ENCODE measurements around the gene EPHB1.
"Not testable (repeated sequence)": the region's sequence is repeated elsewhere in the genome, so short reads cannot be mapped to it uniquely, and the experiment has no call there.

EPHB1 gene

GRCh38 chr3:135215516-135215915 is 420.5 kb downstream of the EPHB1 start:
- DNase-seq (ENCODE audit: low spot score), result no peak

DNA sequence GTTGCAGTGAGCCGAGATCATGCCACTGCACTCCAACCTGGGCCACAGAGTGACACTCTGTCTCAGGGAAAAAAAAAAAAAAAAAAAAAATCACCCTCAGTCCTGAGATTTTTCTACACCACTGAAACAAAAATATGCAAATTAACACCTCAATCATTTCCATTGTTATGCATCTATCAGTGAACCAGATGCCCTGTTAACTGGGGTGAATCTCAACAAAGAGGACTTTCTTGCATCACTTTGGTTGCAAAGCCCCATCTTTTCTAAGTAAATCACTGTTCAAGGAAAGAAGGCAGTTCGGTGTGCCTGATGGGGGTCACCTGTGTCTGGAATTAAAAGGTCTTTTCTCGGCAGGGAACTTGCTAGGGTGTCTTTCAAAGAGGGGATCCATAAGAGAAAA is 421.6 kb downstream of the EPHB1 start:
- no peak for DNase-seq (ENCODE audit: low spot score)

DNA sequence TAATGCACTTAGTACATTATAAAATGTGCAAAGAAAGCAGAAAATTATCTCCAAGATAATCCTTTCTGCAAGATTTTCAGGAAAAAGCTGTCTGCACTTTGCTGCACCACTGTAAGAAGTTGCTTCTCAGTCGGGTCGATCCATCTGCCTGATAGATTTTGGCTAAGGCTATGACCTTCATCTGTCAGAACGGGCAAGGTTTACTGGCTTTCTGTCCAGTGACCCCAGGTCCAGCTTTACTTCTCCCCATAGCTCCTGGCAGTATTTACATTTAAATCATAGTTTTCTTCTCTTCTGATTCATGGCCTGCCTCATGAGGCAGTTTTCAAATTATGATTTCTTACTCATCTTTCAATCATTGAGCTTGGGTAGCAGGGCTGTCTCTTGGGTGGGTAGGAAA is 422.7 kb downstream of the EPHB1 start:
- no peak for DNase-seq (ENCODE audit: low spot score)

- DNase-seq (ENCODE audit: low spot score), result no peak
Measured at GRCh38 chr3:135218304-135218703, 423.2 kb downstream of the EPHB1 start.

DNA sequence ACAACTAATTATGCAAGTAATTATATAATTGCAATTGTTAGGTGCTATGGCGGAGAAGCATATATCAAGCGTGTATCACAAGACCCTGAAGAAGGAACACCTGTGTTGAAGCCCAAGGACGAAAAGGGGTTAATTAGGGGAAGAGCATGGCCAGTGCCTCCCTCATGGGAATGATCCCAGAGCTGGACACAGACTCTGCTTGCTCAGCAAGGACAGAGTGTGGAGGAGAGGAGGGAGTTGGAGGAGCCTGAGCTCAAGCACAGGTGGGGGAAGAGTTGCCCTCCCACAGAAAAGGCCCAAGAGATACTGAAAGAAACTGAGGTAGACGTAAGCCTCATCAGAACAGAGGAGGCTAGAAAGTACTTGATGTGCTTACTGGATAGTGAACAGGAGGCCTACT is 423.7 kb downstream of the EPHB1 start:
- DNase-seq (ENCODE audit: low spot score), result no peak

DNA sequence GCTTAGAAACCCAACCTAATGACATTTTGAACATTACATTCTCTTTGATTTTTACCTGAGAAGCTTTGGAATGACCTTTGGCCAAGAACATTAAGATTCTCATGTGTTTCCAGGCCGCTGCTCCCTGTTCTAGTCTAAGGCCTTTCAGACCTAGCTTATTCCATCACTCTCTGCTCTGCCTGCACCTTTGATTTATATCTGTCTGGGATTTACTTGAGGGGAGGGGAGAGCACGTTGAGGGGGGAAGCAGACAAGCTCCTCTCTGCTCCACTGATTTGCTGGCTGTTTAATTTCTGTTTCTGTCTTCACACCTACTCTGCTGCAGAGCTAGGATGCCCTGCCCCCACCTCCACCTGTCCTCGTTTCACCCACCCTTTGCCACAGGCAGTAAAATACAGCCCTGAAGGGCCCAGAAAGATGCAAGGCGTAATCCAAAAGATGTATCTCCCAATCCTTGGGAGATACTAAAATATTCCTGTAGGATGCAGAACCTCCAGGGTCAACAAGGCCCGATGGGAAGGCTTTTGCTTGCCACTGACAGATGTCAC is 429.8 kb downstream of the EPHB1 start:
- DNase-seq (ENCODE audit: low spot score), result no peak

DNA sequence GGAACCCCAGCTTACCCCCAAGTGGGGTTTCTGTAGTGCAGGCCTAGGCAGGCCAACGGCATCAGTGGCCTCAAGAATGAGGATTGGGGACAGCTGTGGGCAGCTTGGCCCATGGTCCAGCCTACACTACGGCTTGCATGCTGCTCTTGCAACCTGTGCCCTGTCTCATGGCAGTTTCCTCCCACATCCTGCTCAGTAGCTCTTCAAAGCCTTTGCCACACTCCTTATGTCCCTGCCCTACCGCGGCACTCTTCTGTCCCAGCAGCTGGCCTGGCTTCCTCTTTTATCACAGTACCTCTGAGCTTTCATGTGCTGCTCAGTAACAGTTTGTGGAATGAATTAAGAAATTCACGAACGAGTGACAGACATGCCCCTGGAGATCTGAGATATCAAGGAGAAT is 431.0 kb downstream of the EPHB1 start:
- DNase-seq (ENCODE audit: low spot score), result no peak

DNA sequence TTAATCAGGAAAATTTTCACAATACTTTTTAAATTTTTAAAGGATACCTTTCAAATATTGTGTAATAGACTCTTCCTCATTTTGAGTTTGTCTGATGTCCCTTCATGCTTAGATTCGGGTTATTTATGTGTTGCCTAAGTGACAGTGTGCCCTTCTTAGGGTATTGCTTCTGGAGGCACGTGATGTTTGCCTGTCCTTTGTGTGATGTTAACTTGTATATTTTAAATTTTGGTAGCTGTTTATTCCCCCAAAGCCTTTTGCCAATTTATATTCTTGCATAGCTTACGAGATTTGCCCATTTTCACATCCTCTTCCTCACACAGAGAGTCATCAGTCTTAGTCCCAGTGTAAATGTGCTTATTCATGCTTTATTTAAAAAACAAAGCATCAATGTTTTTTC is 433.1 kb downstream of the EPHB1 start:
- no peak for DNase-seq (ENCODE audit: low spot score)

DNA sequence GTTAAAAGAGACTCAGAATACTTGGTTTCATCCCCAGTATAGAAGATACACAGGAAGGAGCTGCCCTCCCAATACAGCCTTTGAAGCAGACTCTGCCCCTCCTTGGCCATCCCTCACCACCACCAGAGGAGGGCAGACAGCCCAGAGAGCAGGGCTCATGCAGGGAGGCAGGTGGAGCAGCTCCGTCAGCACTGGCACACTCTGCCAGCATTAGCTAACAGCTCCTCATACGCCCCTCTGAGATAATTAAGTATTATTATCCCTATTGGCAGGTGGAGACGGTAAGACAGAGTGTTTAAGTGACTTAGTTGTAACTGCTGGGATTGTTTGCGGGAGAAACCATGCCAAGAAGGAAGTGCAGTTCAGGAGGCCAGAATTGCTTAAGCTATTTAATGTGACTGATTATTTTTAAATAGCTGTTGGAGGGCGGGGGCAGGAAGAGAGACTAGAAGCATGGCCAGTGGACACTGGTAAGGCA is 434.0 kb downstream of the EPHB1 start:
- DNase-seq (ENCODE audit: low spot score), result no peak

DNA sequence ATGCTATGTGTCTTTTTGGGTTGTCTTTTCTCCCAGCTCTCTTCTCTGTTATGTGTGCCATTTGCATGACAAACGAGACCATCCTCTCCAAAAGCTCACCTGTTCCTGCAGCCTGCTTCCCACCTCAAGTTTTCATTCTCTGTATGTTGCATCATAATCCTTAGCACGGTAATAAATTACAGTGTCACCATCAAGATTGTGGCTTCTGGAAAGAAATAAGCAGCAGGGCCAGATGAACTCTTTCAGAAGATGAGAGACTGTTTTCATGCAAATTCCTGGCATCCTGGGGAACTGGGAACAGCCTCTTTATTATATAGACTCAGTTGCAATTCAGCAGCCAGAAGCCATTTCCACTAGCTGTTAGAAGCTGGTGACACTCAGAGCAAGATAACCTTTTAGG is 436.7 kb downstream of the EPHB1 start:
- no peak for DNase-seq (ENCODE audit: low spot score)

DNA sequence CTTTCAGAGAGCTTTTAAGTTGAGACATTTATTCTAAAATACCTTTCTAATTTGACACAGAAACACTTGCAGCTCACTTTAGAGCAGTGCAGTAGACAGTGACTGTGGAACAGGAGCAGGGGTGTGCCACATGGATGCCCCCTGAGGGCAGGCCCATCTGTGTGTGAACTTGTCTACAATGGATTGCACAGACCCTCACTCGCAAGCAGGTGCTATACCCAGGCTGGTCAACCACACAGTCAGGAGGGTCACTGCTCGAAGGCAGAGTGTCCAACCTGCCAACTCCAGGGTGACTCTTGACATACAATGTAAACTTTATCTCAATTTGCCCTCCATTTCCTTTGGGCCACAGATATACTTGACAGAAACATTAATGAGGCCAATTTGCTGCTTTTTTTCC is 437.2 kb downstream of the EPHB1 start:
- no peak for DNase-seq (ENCODE audit: low spot score)

DNA sequence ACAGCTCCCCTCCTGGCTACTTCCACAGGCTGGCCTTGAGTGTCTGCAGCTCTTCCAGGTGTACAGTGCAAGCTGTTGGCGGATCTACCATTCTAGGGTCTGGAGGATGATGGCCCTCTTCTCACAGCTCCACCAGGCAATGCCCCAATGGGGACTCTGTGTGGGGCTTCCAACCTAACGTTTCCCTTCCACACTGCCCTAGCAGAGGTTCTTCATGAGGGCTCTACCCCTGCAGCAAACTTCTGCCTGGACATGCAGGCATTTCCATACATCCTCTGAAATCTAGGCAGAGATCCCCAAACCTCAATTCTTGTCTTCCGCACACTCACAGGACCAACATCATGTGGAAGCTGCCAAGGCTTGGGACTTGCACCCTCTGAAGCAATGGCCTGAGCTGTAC is 438.4 kb downstream of the EPHB1 start:
- not testable (repeated sequence) for DNase-seq (ENCODE audit: low spot score)

- DNase-seq (ENCODE audit: low spot score), result no peak
Measured at GRCh38 chr3:135235541-135235940, 440.5 kb downstream of the EPHB1 start.

GRCh38 chr3:135237371-135238143 is 442.5 kb downstream of the EPHB1 start:
- no peak for DNase-seq (ENCODE audit: low spot score)

DNA sequence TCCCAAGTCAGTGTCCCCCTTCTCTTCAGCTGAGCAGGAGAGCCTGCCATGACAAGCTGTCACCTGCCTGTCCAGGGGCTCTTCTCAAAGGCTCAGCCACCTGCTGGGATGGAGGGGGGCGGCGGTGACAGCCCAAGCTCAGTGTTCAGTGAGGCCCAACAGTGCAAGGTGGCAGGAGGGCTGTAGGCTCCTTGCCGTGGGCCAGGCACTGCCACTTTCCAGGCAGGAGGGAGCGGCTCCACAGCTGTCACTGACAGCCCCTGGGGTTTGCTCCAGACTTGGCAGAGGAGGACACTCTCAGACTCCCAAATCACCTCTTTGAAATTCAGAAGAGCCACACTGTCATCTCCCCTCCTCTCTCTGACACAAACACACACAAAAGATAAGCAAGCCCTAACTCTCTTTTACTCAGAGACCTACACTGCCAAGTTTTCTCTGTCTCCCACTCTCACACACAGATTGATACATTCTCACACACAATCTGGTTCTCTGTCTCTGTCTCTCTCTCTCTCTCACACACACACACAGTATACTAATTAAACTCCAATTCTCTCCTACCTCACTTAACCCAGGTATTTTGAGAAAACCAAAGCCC is 443.3 kb downstream of the EPHB1 start:
- no peak for DNase-seq (ENCODE audit: low spot score)

- DNase-seq (ENCODE audit: low spot score), result no peak
Measured at GRCh38 chr3:135238871-135239614, 444.0 kb downstream of the EPHB1 start.

- no peak for DNase-seq (ENCODE audit: low spot score)
Measured at GRCh38 chr3:135239615-135239884, 444.5 kb downstream of the EPHB1 start.

- DNase-seq (ENCODE audit: low spot score), result no peak
Measured at GRCh38 chr3:135240426-135240825, 445.4 kb downstream of the EPHB1 start.

DNA sequence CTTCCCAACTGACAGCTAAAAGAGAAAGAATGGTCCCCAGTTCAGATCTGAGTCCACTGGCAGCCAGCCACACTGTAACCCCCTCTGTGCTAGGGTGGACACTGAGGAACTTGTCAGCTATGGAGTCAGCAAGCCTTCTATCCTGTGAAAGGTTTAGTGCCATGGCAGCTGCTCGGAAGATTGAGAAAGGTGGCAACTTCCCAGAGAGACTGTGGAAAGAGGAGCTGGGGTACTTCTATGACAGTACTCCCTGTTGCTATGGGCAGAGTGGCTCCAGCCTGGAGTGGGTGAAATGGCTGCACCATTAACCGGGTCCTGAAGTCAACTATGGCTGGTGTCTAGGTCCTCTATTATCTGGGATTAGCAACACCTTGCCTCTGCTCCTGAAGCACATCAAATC is 447.2 kb downstream of the EPHB1 start:
- no peak for DNase-seq (ENCODE audit: low spot score)

DNA sequence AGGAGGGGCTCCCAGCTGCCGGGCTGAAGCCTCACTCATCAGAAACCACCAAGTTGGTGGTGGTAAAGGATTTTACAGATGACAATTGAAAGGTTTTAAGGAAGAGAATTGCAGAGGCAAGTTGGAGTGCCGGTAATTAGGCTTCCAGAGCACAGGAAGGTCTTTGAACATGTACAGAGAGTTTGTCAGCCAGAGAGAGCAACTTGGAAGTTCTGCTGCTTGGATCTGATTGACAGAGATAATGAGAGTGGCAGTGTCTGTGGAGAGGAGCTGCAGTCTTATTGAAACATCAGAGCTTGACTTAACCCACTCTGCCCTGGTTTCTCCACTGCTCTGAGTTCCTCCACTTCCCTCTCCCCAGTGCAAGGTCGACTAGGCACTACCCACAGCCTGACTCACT is 448.6 kb downstream of the EPHB1 start:
- DNase-seq (ENCODE audit: low spot score), result no peak

GRCh38 chr3:135246027-135246426 is 451.0 kb downstream of the EPHB1 start:
- no peak for DNase-seq (ENCODE audit: low spot score)

DNA sequence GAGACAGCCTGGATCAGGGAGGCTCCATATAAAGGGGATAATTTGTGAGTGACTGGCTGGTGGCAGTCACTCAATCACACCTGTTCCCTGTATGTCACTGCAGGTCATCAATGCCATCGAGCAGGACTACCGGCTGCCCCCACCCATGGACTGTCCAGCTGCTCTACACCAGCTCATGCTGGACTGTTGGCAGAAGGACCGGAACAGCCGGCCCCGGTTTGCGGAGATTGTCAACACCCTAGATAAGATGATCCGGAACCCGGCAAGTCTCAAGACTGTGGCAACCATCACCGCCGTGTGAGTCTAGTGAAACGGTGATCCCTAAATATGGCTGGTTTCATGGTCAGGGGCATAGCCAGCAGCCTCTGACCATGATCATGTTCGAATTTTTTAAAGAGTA is 453.2 kb downstream of the EPHB1 start:
- no peak for DNase-seq (ENCODE audit: low spot score)

DNA sequence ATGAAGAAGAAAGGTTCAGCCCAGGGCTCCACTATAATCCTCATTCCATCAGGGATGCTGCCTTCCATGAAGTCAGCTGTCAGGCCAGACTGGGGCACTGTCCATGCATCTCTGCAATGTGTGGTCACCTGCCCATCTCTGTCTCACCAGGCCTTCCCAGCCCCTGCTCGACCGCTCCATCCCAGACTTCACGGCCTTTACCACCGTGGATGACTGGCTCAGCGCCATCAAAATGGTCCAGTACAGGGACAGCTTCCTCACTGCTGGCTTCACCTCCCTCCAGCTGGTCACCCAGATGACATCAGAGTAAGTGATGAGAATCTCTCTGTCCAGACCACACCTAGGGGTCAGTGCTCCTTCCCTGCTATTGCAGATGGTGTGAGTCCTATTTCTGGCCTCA is 454.1 kb downstream of the EPHB1 start:
- no peak for DNase-seq (ENCODE audit: low spot score)
